HG03066 (cell line): ENCODE results near the gene NR1H4.
"Not testable (repeated sequence)": the region's sequence is repeated elsewhere in the genome, so short reads cannot be mapped to it uniquely, and the experiment has no call there.

Experiments used
- ATAC-seq: cut with Tn5 transposase; IDR thresholded peaks from one replicate; pipeline ENCODE4 v1.9.1; 2021; ENCODE audit warnings: low read depth; ENCODE audit not compliant: unreplicated experiment

Gene NR1H4

GRCh38 chr12:100468126-100468525 is 5.5 kb upstream of the NR1H4 start:
- no peak for ATAC-seq

DNA sequence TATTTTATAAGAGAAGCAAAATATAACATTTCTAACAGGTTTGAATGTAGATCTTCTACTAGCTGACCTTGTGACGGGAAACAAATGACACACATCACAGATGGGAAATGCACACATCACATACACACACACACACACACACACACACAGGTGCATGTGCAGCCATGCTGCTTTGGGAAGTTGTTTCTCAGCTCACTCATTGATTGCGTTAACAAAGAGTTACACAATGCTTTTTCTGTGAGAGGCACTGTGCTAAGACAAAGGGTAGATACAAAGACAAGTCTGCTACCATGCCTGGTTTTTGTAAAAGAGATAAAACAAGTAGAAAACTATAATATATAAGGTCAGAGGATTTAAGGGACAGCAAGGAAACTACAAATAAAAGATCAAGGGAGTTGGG is 1.3 kb upstream of the NR1H4 start:
- no peak for ATAC-seq

DNA sequence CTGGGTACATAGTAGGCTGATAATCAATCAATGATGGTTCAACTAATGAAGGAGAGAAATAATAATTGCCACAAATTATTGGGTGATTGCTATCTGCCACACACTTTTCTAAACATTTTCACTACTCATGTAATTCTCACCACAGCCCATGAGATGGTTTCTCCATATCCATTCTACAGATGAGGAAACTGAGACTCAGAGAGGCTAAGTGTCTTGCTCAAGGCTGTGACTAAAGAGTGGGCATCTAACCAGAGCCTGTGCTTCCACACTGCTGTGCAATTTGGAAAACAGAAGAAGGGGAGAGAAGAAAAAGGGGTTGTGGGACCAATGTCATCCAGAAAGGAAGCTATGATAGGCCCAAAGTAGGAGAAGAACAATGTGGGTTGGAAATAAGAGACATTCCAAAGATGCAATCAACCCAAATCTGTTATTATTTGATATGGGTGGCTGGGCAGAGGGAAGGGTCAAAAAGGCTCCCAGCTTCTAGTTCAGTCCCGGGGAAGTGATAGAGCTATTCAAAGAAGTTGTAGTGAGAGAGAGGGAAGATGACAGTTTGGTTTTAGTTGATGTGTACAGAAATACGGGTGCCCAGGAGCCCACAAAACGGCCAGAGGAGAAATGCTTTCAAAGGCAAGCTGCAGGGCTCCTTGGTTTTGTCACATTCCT is 483 bp upstream of the NR1H4 start:
- no peak for ATAC-seq

- ATAC-seq = no peak
Measured at GRCh38 chr12:100474617-100475016, 951 bp downstream of the NR1H4 start.

DNA sequence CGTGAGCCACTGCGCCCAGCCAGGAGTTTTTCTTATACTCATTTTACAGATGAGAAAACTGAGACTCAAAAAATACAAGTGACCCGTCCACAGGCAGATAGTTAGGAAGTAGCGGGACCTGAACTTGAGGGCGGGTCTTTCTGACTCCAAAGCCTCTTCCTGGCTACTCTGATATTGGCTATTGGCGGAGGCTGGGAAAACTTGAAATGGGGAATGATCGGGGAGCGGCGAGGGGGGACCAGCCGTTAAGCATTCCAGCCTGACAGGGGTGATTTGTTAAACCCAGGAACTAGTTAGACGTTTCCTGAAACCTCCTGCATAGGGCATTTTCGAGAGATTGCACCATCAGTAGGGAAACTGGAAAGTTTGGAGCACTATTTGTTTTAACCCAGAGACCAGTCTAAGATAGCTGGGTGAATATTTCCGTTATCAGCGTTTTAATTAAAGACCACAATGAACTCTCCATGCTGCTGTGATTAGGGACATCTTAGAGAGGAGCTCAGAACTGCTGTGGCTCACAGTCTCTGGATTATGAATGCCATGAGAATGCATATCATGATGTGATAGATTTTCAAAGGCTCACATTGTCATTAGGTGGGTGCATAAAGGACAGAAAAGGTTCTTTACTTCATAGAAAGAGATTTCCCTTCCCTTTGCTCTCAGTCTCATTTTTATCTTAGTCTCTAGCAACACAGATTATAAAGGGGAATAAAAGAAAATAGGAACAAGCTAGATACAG is 2.5 kb downstream of the NR1H4 start:
- no peak for ATAC-seq

GRCh38 chr12:100481021-100481420 is 7.4 kb downstream of the NR1H4 start:
- ATAC-seq = no peak

- no peak for ATAC-seq
Measured at GRCh38 chr12:100484183-100484886, 10.7 kb downstream of the NR1H4 start.

DNA sequence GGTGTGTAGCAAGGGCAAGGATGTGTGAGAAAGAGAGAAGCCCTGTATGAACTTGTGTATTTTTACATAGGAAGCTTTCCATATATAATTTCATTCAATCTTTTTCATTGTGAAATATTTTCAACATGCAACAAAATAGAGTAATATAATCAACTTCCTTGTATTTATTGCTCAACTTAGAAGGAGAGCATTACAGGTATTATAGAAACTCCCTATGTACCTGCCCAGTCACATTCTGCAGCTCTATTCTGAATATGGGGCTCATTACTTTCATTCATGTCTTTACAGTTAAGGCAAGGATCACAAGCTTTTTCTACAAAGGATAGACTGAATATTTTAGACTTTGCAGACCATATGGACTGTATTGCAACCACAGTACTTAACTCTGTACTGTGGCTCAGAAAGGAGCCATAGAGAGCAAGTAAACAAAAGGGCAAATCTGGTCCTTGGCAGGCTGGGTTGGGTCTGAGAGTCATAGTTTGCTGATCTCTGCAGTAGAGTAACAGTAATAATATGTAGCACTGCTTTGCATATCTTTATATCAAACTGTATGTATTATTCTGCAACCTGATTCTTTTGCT is 11.3 kb downstream of the NR1H4 start:
- no peak for ATAC-seq

DNA sequence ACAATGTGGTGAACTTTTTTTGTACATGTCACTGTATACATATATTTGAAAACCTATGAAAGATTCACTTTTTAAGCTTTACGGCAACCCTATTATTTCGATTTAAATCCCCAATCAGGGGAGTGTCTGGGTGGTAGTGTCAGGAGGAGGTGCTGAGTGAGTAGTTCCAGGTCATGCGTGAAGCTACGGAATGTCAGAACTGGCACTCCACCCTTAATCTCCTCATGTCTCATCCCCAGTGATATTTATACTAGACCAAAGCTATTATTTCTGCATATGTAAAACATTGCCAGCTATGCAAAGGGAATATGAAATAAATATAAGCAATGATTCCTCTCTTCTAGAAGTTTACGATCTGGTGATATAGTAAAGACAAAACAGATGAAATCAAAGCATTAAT is 12.3 kb downstream of the NR1H4 start:
- ATAC-seq = no peak

GRCh38 chr12:100489251-100489820 is 15.7 kb downstream of the NR1H4 start:
- ATAC-seq = no peak

DNA sequence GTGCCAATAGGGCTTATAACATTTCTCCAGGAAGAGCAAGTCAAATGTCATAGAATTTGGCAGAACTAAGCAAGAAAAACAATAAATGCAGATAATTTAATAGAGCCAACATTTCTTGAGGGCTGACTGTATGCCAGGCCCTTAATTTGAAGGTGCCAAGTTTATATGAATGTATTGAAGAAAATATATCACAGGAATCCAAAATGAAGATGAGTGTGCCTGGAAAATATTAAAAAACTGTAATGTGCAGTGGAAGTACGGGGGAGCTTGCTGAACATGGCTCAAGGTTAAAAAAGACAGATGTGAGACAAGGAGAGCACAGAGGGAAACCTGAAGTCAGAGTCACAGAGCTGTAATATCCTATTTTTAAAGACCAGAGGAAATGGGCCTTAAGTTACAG is 16.4 kb downstream of the NR1H4 start:
- ATAC-seq = no peak

DNA sequence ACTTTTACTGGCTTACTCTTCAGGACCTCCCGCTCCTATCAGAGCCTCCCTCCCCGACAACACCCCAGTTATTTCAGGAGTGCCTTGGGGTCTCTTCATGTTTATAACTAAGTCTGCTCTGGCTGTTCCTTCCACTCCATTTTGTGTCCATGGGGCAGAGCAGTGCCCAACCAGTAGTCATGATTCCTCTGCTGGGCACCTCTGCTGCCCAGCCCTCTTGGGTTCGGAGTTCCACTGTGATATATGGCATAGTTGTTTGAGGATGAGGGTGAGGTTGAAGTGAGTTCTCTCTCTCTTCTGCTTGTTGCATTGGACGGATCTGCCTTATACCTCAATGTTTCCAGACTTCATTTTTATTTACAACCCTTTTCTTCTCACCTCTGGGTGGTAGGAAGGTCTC is 17.4 kb downstream of the NR1H4 start:
- no peak for ATAC-seq

- no peak for ATAC-seq
Measured at GRCh38 chr12:100493396-100494012, 19.8 kb downstream of the NR1H4 start.

- ATAC-seq = no peak
Measured at GRCh38 chr12:100494026-100494425, 20.4 kb downstream of the NR1H4 start.

DNA sequence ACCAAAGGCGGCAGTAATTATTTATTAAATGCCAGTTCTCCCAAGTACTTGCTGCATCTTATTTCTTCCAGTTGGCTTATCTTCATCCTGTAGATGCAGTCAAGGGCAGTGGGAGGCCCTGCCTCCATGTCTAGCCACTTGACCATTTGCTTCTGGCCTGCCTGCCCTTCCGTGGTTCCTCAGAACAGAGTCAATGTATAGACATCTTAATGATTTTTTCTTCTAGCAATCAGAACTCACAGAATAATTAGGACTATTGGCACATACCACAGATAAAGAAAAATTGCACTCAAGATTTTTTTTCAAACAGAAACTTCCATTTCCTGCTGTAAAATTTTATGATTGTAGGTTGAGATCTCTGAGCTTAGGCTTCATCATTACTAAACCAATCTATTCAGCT is 20.9 kb downstream of the NR1H4 start:
- no peak for ATAC-seq

DNA sequence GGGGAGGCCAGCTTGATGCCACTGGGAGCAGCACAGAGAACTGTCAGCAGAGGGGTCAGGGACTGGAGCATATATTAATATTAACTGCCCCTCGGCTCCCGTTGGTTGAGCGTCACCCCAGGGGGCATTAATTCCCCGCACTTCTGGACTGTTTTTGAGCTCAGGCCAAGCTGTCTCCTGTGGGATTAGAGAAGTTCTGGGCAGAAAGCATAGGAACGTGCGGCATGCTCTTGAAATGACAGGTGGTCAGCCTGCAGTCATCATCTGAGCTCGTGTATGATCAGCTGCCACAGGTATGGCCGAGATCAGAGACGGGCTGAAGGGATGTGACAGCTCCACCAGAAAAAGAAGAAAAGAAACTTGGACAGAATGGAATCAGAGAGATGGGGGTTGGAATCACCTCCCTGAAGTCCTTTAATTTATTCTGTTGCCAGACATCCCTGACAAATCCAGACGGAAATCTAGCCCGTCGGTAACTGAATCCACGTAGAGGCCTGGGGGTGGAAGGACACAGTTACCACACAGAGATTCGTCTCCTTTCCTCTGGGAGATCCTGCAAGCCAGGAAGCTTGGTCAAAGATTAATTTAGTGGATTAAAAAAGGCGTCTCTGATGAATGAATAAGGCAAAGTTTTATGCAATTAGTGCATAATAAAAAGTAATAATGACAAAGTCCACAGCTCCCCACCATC is 23.6 kb downstream of the NR1H4 start:
- no peak for ATAC-seq

DNA sequence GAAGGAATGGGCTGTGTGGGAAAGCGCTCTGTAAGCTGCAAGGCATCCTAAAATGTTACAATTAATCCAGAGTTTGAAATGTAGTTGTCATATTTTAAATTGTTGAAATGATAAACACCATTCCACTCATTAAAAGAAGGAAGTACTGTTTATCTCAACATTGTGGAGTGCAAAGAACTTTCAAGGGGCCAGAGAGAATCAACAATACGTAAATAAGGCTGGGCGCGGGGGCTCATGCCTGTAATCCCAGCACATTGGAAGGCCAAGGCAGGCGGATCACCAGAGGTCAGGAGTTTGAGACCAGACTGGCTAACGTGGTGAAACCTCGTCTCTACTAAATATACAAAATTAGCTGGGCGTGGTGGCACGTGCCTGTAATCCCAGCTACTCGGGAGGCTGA is 24.5 kb downstream of the NR1H4 start:
- ATAC-seq = no peak

GRCh38 chr12:100499416-100499815 is 25.8 kb downstream of the NR1H4 start:
- ATAC-seq = no peak

GRCh38 chr12:100502718-100503117 is 29.1 kb downstream of the NR1H4 start:
- not testable (repeated sequence) for ATAC-seq

- no peak for ATAC-seq
Measured at GRCh38 chr12:100503228-100503628, 29.6 kb downstream of the NR1H4 start.
